Endothelial cell (in vitro differentiated cells): ENCODE data around the gene ARHGEF11. TPM values are rescaled to one million over a fixed set of nuclear protein-coding genes. Genes with fewer than 3 reads are reported as not detected.

Experiments
- DNase-seq: peaks from one replicate; pipeline ENCODE4 v3.0.0; 2021; ENCODE audit warnings: low spot score
- H3K27ac Mint-ChIP-seq: one replicate; pipeline ENCODE4 v1.8.0; 2021; ENCODE audit warnings: mixed read lengths, inconsistent platforms; ENCODE audit not compliant: unreplicated experiment
- H3K27me3 Mint-ChIP-seq: one replicate; pipeline ENCODE4 v1.8.0; 2021; ENCODE audit warnings: mild to moderate bottlenecking, moderate library complexity, mixed read lengths, inconsistent platforms; ENCODE audit not compliant: unreplicated experiment
- H3K36me3 Mint-ChIP-seq: one replicate; pipeline ENCODE4 v1.8.0; 2021; ENCODE audit warnings: mild to moderate bottlenecking, low read depth, mixed read lengths, inconsistent platforms; ENCODE audit not compliant: unreplicated experiment
- H3K4me1 Mint-ChIP-seq: one replicate; pipeline ENCODE4 v1.8.0; 2021; ENCODE audit warnings: mild to moderate bottlenecking, mixed read lengths, inconsistent platforms; ENCODE audit not compliant: unreplicated experiment
- H3K4me3 Mint-ChIP-seq: one replicate; pipeline ENCODE4 v1.8.0; 2021; ENCODE audit warnings: mild to moderate bottlenecking, mixed read lengths, inconsistent platforms; ENCODE audit not compliant: unreplicated experiment
- H3K9me3 Mint-ChIP-seq: one replicate; pipeline ENCODE4 v1.8.0; 2021; ENCODE audit warnings: mixed read lengths, inconsistent platforms; ENCODE audit not compliant: unreplicated experiment
- CTCF ChIP-seq: fragments of 200-600 bp; sonication (generic); IDR thresholded peaks from one replicate; pipeline ENCODE4 v1.5.0; 2021; ENCODE audit warnings: antibody characterized with exemption; ENCODE audit not compliant: unreplicated experiment
- total RNA-seq: library from RNA; stranded (reverse); fragmentation: NEBNext Ultra II Directional; extraction: Animal tissue kit (Norgen Biotek cat#: 25700); gene quantifications from one replicate; pipeline ENCODE4 v1.2.1, GENCODE V29; 2021; ENCODE audit not compliant: unreplicated experiment

Gene ARHGEF11
- total RNA-seq, 1 donor from 2014 or later, result 48.4 TPM

DNA sequence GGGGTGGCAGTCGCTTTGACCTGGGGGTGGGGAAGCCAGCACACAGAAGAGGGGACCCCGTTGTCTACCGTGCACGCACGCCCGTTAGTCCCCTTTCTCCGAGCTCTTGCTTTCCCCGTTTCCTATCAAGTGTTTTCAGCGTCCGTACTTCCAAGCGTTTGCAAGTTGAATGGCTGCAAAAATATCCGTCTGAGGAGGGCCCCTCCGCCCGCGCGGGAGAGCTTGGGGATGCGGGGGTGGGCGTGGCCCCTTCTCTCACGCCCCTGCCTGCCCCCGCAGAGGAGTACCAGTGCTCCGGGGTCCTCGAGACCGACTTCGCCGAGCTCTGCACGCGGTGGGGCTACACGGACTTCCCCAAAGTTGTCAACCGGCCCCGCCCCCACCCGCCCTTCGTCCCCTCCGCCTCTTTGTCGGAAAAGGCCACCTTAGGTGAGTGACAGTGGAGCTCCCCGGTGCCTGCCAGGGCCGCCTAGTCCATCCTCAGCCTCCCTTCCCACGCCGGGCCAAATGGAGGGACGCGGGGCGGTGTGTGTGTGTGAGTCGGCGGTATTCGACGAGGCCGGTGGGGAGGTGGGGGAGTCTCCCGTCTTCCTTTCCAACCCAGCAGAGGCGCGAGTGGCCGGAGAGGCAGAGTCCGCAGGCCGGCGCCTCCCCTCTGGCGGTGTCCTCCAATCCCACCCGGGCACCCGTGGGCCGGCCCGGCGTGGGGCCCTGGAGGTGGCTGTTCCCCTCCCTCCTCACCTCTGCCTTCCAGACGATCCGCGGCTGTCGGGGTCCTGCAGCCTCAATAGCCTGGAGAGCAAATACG, 121.7 kb downstream of the ARHGEF11 start:
- peak; percentile 32 for DNase-seq
- Mint-ChIP-seq H3K27me3 (peaks cover 47% of the 10 kb centered on the region), H3K4me1 (peaks cover 22% of the 10 kb centered on the region), H3K27ac (no peak overlapping the region), H3K4me3 (peak overlapping the region; percentile 85), H3K36me3 (peaks cover 5% of the 10 kb centered on the region), H3K9me3 (no peaks in the 10 kb centered on the region)
- TF ChIP-seq CTCF, result no peak

DNA sequence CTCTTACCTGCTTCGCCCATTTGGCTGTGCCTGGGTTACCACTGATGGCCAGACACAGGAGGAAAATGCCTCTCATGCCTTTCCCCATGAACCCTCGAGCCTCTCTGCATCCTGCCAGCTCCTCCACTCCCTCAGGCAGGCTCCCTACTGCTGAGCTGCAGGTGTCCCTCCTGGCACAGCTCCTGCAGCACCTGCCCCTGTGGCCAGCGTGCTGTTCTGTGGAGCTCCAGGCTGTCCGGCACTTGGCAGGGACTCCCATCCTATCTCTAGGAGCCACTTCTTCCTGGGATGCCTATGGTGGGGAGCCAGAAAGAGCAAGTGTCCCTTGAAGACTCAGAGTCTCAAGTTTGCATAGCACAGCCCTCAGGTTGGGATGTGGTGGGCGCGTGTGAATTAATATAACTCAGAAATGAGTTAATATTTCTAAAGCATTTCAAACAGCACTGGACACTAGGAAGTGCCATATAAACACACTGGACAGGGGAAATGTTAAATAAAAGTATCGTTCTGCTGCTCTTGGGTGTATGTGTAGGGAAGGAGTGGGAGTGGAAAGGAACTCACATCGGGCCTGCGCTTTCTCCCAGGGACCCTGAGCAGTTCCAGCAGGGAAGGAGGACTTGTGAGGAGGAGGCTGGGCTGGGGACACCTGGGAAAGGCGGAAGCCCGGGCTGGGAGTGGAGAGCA, 122.4 kb downstream of the ARHGEF11 start:
- H3K27me3 Mint-ChIP-seq, result peaks cover 41% of the 10 kb centered on the region
- H3K27ac Mint-ChIP-seq, result peak overlapping the region; percentile 26
- H3K9me3 Mint-ChIP-seq, result no peaks in the 10 kb centered on the region
- peaks cover 11% of the 10 kb centered on the region for H3K36me3 Mint-ChIP-seq
- H3K4me1 Mint-ChIP-seq, result peaks cover 20% of the 10 kb centered on the region
- DNase-seq, result no peak
- no peak for TF ChIP-seq CTCF
- peak overlapping the region; percentile 85 for H3K4me3 Mint-ChIP-seq

GRCh38 chr1:156921053-156921529, 124.5 kb downstream of the ARHGEF11 start:
- H3K36me3 Mint-ChIP-seq, result peaks cover 23% of the 10 kb centered on the region
- peaks cover 29% of the 10 kb centered on the region for H3K27me3 Mint-ChIP-seq
- H3K9me3 Mint-ChIP-seq, result no peaks in the 10 kb centered on the region
- DNase-seq, result no peak
- H3K4me1 Mint-ChIP-seq, result peaks cover 13% of the 10 kb centered on the region
- TF ChIP-seq CTCF, result no peak
- no peak overlapping the region for H3K27ac Mint-ChIP-seq
- H3K4me3 Mint-ChIP-seq, result peak overlapping the region; percentile 6

DNA sequence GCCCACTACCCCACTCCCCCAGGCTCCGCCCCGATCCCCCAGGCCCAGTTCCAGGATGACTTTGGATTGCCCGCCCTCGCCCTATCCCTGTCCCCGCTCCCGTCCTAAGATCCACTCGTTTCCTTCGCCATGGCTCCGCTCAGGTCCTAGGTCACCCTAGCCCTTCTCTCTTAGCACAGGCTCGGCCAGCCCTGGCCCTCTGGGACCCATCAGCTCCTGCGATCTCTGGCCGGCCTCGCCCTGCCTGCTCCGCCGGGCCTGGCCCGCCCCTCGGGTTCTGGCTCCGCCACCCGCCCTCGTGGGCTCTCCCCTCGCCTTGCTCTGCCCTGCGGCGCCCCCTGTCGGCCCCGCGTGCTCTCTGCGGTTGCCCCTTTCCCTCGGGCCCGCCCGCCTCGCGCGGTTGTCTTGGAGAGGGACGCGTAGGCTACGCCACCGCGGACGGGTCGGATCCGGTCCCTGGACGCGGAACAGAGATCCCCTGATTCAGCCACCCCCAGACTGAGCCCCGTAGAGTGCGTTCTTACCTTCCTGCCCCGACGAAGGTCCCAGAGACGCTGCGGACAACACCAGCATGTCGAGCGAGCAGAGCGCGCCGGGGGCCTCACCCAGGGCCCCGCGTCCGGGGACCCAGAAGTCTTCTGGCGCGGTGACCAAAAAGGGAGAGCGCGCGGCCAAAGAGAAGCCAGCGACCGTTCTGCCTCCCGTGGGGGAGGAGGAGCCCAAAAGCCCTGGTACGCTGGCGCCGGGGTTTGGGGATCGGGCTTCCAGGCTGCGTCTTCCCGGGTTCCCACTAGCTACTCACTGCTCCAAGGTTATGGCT, 125.1 kb downstream of the ARHGEF11 start, which contains the start of gene LRRC71:
TSS of gene LRRC71 (plus strand) at position 400 of the 820 bp plus-strand sequence. CDS start at position 572, 172 bp downstream.
- DNase-seq, result peak; percentile 98
- peak within 1 kb of the TSS; percentile 62 for H3K4me3 Mint-ChIP-seq
- TF ChIP-seq CTCF, result peak; percentile 98
- H3K36me3 Mint-ChIP-seq, result peaks cover 30% of the 10 kb centered on the region
- peaks cover 27% of the 10 kb centered on the region for H3K27me3 Mint-ChIP-seq
- H3K9me3 Mint-ChIP-seq, result no peaks in the 10 kb centered on the region
- H3K27ac Mint-ChIP-seq, result no peak within 1 kb of the TSS
- H3K4me1 Mint-ChIP-seq, result peaks cover 13% of the 10 kb centered on the region
